HEK293 (cell line): Measurements from ENCODE around the gene SYNPO2.

Experiments
- CTCF ChIP-seq: fragments of 450-650 bp; formaldehyde crosslinking; IDR thresholded peaks from 2 replicates; pipeline ENCODE4 v1.5.1; 2016; ENCODE audit warnings: missing biosample characterization, missing genetic modification characterization
- EGR2 ChIP-seq: fragments of 450-650 bp; formaldehyde crosslinking; IDR thresholded peaks from 2 replicates; pipeline ENCODE4 v1.5.1; 2016; ENCODE audit warnings: low read depth, missing biosample characterization, missing genetic modification characterization
- KLF1 ChIP-seq: fragments of 450-650 bp; formaldehyde crosslinking; IDR thresholded peaks from 2 replicates; pipeline ENCODE4 v1.5.1; 2016; ENCODE audit warnings: missing biosample characterization, missing genetic modification characterization
- ZBTB10 ChIP-seq: fragments of 450-650 bp; formaldehyde crosslinking; IDR thresholded peaks from 2 replicates; pipeline ENCODE4 v1.5.1; 2016; ENCODE audit warnings: missing biosample characterization, missing genetic modification characterization
- ZNF280D ChIP-seq: fragments of 450-650 bp; formaldehyde crosslinking; IDR thresholded peaks from 2 replicates; pipeline ENCODE4 v1.5.1; 2016; ENCODE audit warnings: missing biosample characterization, missing genetic modification characterization
- ZNF311 ChIP-seq: fragments of 450-650 bp; formaldehyde crosslinking; IDR thresholded peaks from 2 replicates; pipeline ENCODE4 v1.5.1; 2017; ENCODE audit warnings: missing biosample characterization, missing genetic modification characterization, borderline replicate concordance
- ZNF335 ChIP-seq: fragments of 450-650 bp; formaldehyde crosslinking; conservative IDR thresholded peaks from 2 replicates; pipeline ENCODE4 v1.5.1; 2016; ENCODE audit warnings: missing biosample characterization, missing genetic modification characterization
- ZNF513 ChIP-seq: fragments of 450-650 bp; IDR thresholded peaks from 2 replicates; pipeline ENCODE4 v1.5.1; 2018; ENCODE audit warnings: missing biosample characterization, missing genetic modification characterization
- ZNF514 ChIP-seq: fragments of 450-650 bp; formaldehyde crosslinking; IDR thresholded peaks from 2 replicates; pipeline ENCODE4 v1.5.1; 2016; ENCODE audit warnings: missing biosample characterization, missing genetic modification characterization
- ZNF529 ChIP-seq: fragments of 450-650 bp; formaldehyde crosslinking; IDR thresholded peaks from 2 replicates; pipeline ENCODE4 v1.5.1; 2017; ENCODE audit warnings: missing genetic modification characterization, missing biosample characterization; ENCODE audit not compliant: insufficient replicate concordance
- ZNF626 ChIP-seq: fragments of 450-650 bp; sonication (Bioruptor Pico); formaldehyde crosslinking; IDR thresholded peaks from 2 replicates; pipeline ENCODE4 v1.5.1; 2018; ENCODE audit warnings: missing biosample characterization, missing genetic modification characterization, inconsistent platforms

GRCh38 chr4:118975449-118976192, 87.0 kb downstream of the SYNPO2 start:
- no peak for TF ChIP-seq ZNF513 (tag by site-specific recombination)
- no peak for TF ChIP-seq CTCF
- no peak for TF ChIP-seq ZNF280D
- TF ChIP-seq ZNF514 (tag by site-specific recombination): no peak
- no peak for TF ChIP-seq ZNF529 (tag by site-specific recombination)
- no peak for TF ChIP-seq EGR2
- no peak for TF ChIP-seq ZNF626 (tag by site-specific recombination)
- TF ChIP-seq ZNF335 (tag by site-specific recombination): no peak
- no peak for TF ChIP-seq ZNF311 (tag by site-specific recombination)
- no peak for TF ChIP-seq ZBTB10 (tag by site-specific recombination)
- no peak for TF ChIP-seq KLF1 (tag by site-specific recombination)
